Activated T-helper 1 cell treated with anti-CD3 and anti-CD28 coated beads, Interleukin-2, amount 50 U/mL, for 16 hours (primary cell): Measurements from ENCODE around the gene TRAPPC13.
"Not testable (repeated sequence)": the region's sequence is repeated elsewhere in the genome, so short reads cannot be mapped to it uniquely, and the experiment has no call there.

ENCODE experiments used
- DNase-seq, 2 donors: peaks; one replicate each; pipeline ENCODE4 v3.0.0-alpha.2; 2020; ENCODE audit warnings: low read depth in 1 of 2, low spot score in 1 of 2

Gene TRAPPC13

DNA sequence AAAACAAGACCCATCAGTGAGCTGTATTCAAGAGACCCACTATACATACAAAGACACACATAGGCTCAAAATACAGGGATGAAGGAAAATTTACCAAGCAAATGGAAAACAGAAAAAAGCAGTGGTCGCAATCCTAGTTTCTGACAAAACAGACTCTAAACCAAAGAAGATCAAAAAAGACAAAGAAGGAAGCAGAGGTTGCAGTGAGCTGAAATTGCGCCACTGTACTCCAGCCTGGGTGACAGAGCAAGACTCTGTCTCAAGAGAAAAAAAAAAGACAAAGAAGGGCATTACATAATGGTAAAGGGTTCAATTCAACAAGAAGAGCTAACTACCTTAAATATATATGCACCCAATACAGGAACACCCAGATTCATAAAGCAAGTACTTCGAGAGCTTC is 51.2 kb downstream of the TRAPPC13 start:
- not testable (repeated sequence) for DNase-seq

DNA sequence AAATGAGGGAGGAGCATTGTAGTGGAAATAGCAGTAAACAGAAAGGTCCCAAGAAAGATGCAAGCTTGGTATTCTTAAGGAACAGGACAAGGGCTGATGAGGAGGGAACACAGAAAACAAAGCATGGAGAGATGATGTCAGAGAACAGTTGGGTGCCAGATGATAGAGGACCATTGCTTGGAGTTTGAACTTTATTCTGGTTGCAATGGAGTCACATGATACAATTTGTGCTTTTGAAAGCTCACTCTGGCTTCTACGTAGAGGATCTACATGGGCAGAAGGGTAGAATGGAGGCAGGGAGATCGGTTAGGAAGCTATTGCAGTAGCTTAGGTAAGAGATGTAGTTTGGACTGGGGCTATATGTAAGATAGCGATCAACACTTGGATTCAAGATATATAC is 57.3 kb downstream of the TRAPPC13 start:
- DNase-seq: no peak

DNA sequence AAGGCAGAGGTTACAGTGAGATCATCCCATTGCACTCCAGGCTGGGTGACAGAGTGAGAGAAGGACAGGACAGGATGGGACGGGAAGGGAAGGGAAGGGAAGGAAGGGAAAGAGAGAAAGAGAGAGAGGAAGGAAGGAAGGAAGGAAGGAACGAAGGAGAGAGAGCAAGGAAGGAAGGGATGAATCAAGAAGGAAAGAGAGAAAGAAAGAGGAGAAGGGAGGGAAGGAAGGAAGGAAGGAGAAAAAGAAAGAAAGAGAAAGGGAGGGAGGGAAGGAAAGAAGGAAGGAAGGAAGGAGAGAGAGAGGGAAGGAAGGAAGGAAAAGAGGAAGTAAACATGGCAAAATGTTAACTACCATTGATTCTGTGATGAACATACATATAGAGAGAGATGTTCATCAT is 68.3 kb downstream of the TRAPPC13 start:
- DNase-seq: no peak

- no peak for DNase-seq
These were observed 70.4 kb downstream of the TRAPPC13 start for GRCh38 chr5:65695162-65695755.

DNA sequence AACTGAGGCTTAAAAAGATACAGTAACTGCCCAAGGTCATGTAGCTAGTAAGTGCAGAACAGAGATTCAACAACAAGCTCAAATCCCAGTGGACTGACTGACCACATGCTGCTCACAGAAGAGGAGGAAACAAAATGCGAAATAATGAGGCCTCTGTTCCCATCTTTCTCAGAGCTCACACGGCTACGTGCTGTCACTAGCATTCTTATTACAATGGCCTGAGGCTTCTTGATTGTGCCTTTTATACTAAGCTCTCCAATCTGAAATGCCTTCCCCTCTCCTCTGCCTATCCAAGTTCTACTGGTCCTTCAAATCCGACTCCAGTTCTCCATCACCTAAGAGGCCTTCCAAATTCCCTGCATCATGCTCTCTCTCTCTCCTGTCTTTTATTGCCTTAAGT is 71.1 kb downstream of the TRAPPC13 start:
- DNase-seq: no peak

GRCh38 chr5:65696892-65697291 is 72.1 kb downstream of the TRAPPC13 start:
- no peak for DNase-seq

- DNase-seq: no peak
These were observed 74.5 kb downstream of the TRAPPC13 start for GRCh38 chr5:65699338-65699737.

DNA sequence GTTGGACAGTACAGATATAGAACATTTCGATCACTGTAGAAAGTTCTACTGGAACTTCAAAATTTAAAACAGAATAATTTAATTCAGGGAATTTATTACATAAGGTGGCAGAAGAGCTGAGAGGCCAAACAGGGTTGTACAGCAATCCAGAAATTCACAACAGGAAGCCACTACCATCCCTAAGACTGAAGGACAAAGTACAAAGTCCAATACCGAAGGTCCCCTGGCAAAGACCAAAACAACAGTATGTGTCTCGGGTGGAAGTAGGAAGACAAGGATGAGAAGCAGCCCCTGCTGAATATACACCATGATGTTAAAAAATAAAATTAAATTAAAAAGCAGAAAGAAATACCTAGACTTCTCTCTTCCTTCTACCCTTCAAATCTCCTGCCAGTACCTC is 77.2 kb downstream of the TRAPPC13 start:
- DNase-seq: no peak

DNA sequence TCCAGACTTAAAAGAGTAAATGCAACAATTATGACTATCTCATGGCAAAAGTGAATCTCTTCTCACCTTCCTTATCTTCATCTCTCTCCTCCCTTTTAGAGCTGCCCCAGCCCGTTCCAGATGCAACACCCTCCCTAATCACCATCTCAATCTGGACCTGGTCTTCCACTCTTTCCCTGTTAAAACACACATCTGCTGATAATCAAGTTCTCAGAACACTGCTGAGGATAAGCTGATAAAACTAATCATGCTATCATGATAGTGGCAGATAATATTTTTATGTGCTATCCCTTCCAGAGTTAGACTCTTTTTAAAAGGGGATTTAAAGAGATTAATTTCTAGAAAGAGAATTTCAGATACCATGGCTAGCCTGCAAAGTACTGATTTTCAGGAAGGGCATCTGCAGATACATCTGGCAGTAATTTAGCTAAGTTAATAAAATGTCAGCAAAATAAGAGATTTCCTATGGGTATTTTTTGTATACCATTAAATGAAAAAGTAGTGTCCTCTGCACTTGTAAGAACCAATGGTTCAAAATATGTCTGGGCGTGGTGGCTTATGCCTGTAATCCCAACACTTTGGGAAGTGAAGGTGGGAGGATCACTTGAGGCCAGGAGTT is 79.9 kb downstream of the TRAPPC13 start:
- DNase-seq: no peak

DNA sequence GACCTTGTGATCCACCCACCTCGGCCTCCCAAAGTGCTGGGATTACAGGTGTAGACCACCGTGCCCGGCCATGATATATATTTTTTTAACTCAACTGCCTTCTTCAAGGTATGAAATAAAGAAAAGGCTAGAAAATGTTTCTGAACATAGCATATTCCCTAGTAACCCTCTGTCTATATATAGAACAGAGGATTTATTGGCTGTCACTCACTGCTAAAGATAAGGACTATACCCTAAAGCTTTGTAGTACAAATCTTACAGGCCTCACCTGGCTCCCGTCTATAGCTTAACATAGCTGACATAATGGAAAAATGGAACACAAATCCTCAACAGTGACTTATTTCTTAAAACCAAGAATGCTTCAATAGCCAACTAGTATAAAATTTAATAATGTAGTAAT is 82.8 kb downstream of the TRAPPC13 start:
- DNase-seq: no peak

GRCh38 chr5:65708145-65708544 is 83.3 kb downstream of the TRAPPC13 start:
- no peak for DNase-seq
